HepG2 (cell line): ENCODE data around the gene SAPCD2. TPM values are rescaled to one million over a fixed set of nuclear protein-coding genes. Genes with fewer than 3 reads are reported as not detected.

ENCODE experiments used
- ATAC-seq: fragments of 200-7000 bp; cut with Tn5 transposase; 3 replicates; pipeline ENCODE4 v1.9.1; 2020; ENCODE audit warnings: mild to moderate bottlenecking, moderate library complexity
- BruUV-seq: library from RNA; stranded (reverse); fragments of 400-500 nt; replicated peaks from 2 replicates; lab custom pipeline; 2021; lab: Mats Ljungman, UMichigan
- CTCF ChIA-PET: fragments of 300-600 bp; formaldehyde crosslinking; extraction: SDS; loops from one replicate; lab custom pipeline; 2021; ENCODE audit warnings: low total read pairs, inconsistent platforms, low intra/inter-chr PET ratio; lab: Yijun Ruan, JAX
- POLR2A ChIA-PET: fragments of 350-600 bp; sonication (Branson Sonifier 250); formaldehyde crosslinking; loops from one replicate; lab custom pipeline; 2020; ENCODE audit warnings: antibody characterized with exemption, inconsistent platforms; lab: Yijun Ruan, JAX
- DNase-seq: peaks from one replicate; pipeline ENCODE4 v3.0.0-alpha.2; 2015; ENCODE audit warnings: low spot score
- FAIRE-seq: peaks from 3 replicates; lab custom pipeline; 2011; peaks lifted over from hg19 to GRCh38; lab: Jason Lieb, UNC
- H2AFZ ChIP-seq: one replicate; pipeline ENCODE4 v1.6.1; 2011; ENCODE audit warnings: low read length, inconsistent platforms
- H3K27ac ChIP-seq: fragments of 300-600 bp; 3 replicates; pipeline ENCODE4 v1.8.0; 2011; ENCODE audit warnings: mixed run types, mild to moderate bottlenecking, mixed read lengths, low read length, inconsistent platforms; ENCODE audit not compliant: insufficient read depth; ENCODE audit errors: extremely low read length
- H3K27me3 ChIP-seq, 2 experiments: fragments of 200-600 bp in 1 of 2; 2 replicates in 1 of 2; 3 replicates in 1 of 2; pipeline versions ENCODE4 v1.6.0 to v1.8.0; 2011; ENCODE audit warnings: low read length in 2 of 2, mild to moderate bottlenecking in 2 of 2, moderate library complexity in 2 of 2, inconsistent platforms in 1 of 2; ENCODE audit not compliant: insufficient read depth in 2 of 2, control insufficient read depth in 1 of 2
- H3K36me3 ChIP-seq, 2 experiments: fragments of 200-600 bp in 1 of 2; replicated peaks in 1 of 2; 2 replicates in 1 of 2; 3 replicates in 1 of 2; pipeline versions ENCODE4 v1.5.1 to v1.8.0; 2011; ENCODE audit warnings: low read length in 2 of 2, inconsistent platforms in 1 of 2; ENCODE audit not compliant: insufficient read depth in 2 of 2, control insufficient read depth in 1 of 2
- H3K4me1 ChIP-seq: 2 replicates; pipeline ENCODE4 v1.5.1; 2012; ENCODE audit warnings: low read length, inconsistent platforms; ENCODE audit not compliant: insufficient read depth
- H3K4me2 ChIP-seq: 2 replicates; pipeline ENCODE4 v1.6.0; 2011; ENCODE audit warnings: low read depth, low read length, inconsistent platforms
- H3K4me3 ChIP-seq, 3 experiments: fragments of 200-600 bp in 1 of 3; sonication (generic), shearing (Covaris generic) in 1 of 3; replicated peaks in 1 of 3; 2 replicates each; pipeline ENCODE4 v1.5.1; 2011 to 2016; ENCODE audit warnings: low read length in 3 of 3, inconsistent platforms in 2 of 3, low read depth in 2 of 3, mild to moderate bottlenecking in 2 of 3, control low read depth in 1 of 3, mixed read lengths in 1 of 3; ENCODE audit not compliant: insufficient read depth in 1 of 3
- H3K79me2 ChIP-seq: one replicate; pipeline ENCODE4 v1.6.1; 2011; ENCODE audit warnings: low read length, inconsistent platforms; ENCODE audit not compliant: insufficient read depth
- H3K9ac ChIP-seq: 2 replicates; pipeline ENCODE4 v1.6.0; 2011; ENCODE audit warnings: mild to moderate bottlenecking, low read depth, low read length, inconsistent platforms; ENCODE audit not compliant: insufficient read depth
- H3K9me3 ChIP-seq: 2 replicates; pipeline ENCODE4 v1.5.1; 2012; ENCODE audit warnings: mild to moderate bottlenecking, low read length
- H4K20me1 ChIP-seq: 2 replicates; pipeline ENCODE4 v1.6.0; 2011; ENCODE audit warnings: inconsistent platforms, mild to moderate bottlenecking, low read length, moderate library complexity; ENCODE audit not compliant: insufficient read depth
- HMGA1 ChIP-seq: sonication (generic); formaldehyde crosslinking; conservative IDR thresholded peaks from 2 replicates; pipeline ENCODE4 v1.4.0; 2020; ENCODE audit warnings: missing genetic modification reagents
- MED8 ChIP-seq: sonication (generic); formaldehyde crosslinking; IDR thresholded peaks from 2 replicates; pipeline ENCODE4 v1.8.1; 2023; ENCODE audit warnings: mild to moderate bottlenecking, missing genetic modification reagents; ENCODE audit not compliant: insufficient replicate concordance
- SETDB1 ChIP-seq: sonication (generic); formaldehyde crosslinking; IDR thresholded peaks from 2 replicates; pipeline ENCODE4 v1.5.1; 2020; ENCODE audit warnings: missing genetic modification reagents, mild to moderate bottlenecking, borderline replicate concordance
- ZNF879 ChIP-seq: sonication (generic); formaldehyde crosslinking; IDR thresholded peaks from 2 replicates; pipeline ENCODE4 v1.8.1; 2023; ENCODE audit warnings: missing genetic modification reagents
- WGBS: methylation state at CpG from one replicate; pipeline ENCODE4 v1.1.6; 2017; ENCODE audit warnings: low lambda C conversion rate; 5-methylcytosine and 5-hydroxymethylcytosine counted together
- in situ Hi-C: cut with HindIII; loops from 2 replicates; pipeline ENCODE4 v1.10.0; 2017; ENCODE audit warnings: low pct_unique_long_range_greater_than_20kb; ENCODE audit not compliant: extremely low pct_ligation_motif_present
- intact Hi-C: fragments of 100-400 bp; cut with micrococcal nuclease; formaldehyde crosslinking; loops from one replicate; pipeline ENCODE4 v1.10.0; 2022; ENCODE audit not compliant: unreplicated experiment
- polyA plus RNA-seq, 8 experiments: library from polyadenylated mRNA; depleted of rRNA in 3 of 8; stranded (reverse) in 7 of 8; unstranded in 1 of 8; fragments of >200 nt; fragmentation: Illumina TruSeq in 4 of 8; extraction: Trizol in 4 of 8; gene quantifications; 2 replicates each; pipeline versions ENCODE4 v1.2.1 to v1.2.3, GENCODE V29; 2011 to 2016; ENCODE audit warnings: low read depth in 4 of 8, missing spikeins in 1 of 8, mixed read lengths in 1 of 8; ENCODE audit not compliant: insufficient read depth in 1 of 8
- total RNA-seq, 5 experiments: library from RNA; depleted of rRNA; stranded (reverse); fragments of >200 nt; fragmentation: Illumina TruSeq; extraction: Trizol; gene quantifications; 2 replicates each; pipeline ENCODE4 v1.2.3, GENCODE V29; 2016; ENCODE audit warnings: low read depth in 1 of 5
- TF ChIP-seq, protein P1 (sequence below): sonication (generic); formaldehyde crosslinking; IDR thresholded peaks from 2 replicates; pipeline ENCODE4 v1.4.0; 2020; ENCODE audit warnings: missing genetic modification reagents
- TF ChIP-seq, protein P2 (sequence below): sonication (generic); formaldehyde crosslinking; IDR thresholded peaks from 2 replicates; pipeline ENCODE4 v1.4.0; 2020; ENCODE audit warnings: missing genetic modification reagents
- TF ChIP-seq, protein P3 (sequence below): sonication (generic); formaldehyde crosslinking; IDR thresholded peaks from 2 replicates; pipeline ENCODE4 v1.4.0; 2020; ENCODE audit warnings: mild to moderate bottlenecking, missing genetic modification reagents

Gene SAPCD2
- total and polyA plus RNA-seq, 2 of the 13 experiments (the other 11 are each of a cell fraction or from before 2014, with no cell fraction given): 21.9 to 42.8 TPM

DNA sequence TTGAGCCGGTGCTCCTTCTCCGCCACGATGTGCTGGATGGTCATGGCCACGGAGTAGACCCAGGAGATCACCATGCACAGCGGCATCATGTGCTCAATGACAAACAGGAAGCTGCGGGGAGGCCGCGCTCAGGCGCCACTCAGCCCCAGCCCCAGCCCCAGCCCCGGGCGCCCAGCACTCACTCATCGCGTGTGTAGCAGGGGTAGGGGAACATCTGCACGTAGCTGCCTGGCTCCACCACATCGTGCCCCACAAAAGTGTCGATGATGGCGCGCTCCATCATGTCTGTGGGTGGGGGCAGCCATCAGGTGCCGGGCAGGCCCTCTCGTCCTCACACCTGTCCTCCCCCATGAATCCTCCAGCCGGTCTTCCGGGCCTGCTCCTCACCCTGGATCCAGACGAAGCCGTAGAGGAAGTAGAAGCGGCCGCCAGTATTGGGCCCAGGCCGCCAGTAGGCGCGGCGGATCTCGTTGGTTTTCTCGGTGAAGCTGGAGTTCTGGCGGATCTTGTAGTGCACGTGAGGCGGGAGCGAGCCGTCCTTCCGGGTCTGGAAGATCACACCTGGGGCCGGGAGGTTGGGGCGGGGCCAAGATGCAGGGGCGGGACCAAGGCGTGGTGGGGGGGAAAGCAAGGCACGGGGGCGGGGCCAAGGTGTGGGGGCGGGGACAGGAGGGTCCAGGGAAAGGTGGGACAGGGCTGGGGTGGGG lies 52.4 kb downstream of the SAPCD2 start (continued):
- TF ChIP-seq, protein P1, sequence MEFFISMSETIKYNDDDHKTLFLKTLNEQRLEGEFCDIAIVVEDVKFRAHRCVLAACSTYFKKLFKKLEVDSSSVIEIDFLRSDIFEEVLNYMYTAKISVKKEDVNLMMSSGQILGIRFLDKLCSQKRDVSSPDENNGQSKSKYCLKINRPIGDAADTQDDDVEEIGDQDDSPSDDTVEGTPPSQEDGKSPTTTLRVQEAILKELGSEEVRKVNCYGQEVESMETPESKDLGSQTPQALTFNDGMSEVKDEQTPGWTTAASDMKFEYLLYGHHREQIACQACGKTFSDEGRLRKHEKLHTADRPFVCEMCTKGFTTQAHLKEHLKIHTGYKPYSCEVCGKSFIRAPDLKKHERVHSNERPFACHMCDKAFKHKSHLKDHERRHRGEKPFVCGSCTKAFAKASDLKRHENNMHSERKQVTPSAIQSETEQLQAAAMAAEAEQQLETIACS (CRISPR knock-in tag): no peak
- TF ChIP-seq HMGA1 (CRISPR knock-in tag) (no peak), SETDB1 (CRISPR knock-in tag) (no peak)

DNA sequence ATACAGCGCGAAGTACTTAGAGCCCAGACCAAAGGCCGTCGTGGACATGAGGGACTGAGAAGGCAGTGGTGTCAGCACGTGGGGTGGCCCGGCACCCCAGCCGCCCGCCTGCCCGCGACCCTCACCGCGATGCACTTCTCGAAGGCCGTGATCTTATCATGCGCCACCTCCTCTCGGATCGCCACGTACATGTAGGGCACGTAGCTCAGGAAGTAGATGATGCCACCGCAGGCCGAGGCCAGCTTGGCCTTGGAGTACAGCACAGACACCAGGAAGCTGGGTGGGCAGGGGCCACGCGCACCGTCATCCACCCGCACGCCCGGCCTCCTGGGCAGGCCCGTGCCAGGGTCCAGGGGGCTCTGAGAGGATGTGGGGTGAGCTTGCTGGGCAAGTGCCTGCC lies 53.3 kb downstream of the SAPCD2 start:
- Histone ChIP-seq H3K9me3 (no peaks in the 10 kb centered on the region), H3K36me3 (peaks cover 1 to 2% of the 10 kb centered on the region in 2 experiments; a peak in 1 of 5 replicates), H3K27me3 (no peaks in the 10 kb centered on the region), H2AFZ (no peak overlapping the region), H3K4me3 (no peak overlapping the region), H3K4me1 (peaks cover 8% of the 10 kb centered on the region), H3K27ac (no peak overlapping the region), H3K79me2 (no peaks in the 10 kb centered on the region), H3K4me2 (no peak overlapping the region), H4K20me1 (no peaks in the 10 kb centered on the region), H3K9ac (no peak overlapping the region)
- ChIA-PET CTCF (no interaction called here), POLR2A (no interaction called here)
- WGBS: 100% methylated on average over 15 of the region's 28 CpGs
- FAIRE-seq: no peak
- BruUV-seq: no TSS peak
- ATAC-seq: no peak
- in situ Hi-C loops (no loop called here), intact Hi-C loops (no loop called here)
- TF ChIP-seq, protein P2, sequence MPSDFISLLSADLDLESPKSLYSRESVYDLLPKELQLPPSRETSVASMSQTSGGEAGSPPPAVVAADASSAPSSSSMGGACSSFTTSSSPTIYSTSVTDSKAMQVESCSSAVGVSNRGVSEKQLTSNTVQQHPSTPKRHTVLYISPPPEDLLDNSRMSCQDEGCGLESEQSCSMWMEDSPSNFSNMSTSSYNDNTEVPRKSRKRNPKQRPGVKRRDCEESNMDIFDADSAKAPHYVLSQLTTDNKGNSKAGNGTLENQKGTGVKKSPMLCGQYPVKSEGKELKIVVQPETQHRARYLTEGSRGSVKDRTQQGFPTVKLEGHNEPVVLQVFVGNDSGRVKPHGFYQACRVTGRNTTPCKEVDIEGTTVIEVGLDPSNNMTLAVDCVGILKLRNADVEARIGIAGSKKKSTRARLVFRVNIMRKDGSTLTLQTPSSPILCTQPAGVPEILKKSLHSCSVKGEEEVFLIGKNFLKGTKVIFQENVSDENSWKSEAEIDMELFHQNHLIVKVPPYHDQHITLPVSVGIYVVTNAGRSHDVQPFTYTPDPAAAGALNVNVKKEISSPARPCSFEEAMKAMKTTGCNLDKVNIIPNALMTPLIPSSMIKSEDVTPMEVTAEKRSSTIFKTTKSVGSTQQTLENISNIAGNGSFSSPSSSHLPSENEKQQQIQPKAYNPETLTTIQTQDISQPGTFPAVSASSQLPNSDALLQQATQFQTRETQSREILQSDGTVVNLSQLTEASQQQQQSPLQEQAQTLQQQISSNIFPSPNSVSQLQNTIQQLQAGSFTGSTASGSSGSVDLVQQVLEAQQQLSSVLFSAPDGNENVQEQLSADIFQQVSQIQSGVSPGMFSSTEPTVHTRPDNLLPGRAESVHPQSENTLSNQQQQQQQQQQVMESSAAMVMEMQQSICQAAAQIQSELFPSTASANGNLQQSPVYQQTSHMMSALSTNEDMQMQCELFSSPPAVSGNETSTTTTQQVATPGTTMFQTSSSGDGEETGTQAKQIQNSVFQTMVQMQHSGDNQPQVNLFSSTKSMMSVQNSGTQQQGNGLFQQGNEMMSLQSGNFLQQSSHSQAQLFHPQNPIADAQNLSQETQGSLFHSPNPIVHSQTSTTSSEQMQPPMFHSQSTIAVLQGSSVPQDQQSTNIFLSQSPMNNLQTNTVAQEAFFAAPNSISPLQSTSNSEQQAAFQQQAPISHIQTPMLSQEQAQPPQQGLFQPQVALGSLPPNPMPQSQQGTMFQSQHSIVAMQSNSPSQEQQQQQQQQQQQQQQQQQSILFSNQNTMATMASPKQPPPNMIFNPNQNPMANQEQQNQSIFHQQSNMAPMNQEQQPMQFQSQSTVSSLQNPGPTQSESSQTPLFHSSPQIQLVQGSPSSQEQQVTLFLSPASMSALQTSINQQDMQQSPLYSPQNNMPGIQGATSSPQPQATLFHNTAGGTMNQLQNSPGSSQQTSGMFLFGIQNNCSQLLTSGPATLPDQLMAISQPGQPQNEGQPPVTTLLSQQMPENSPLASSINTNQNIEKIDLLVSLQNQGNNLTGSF: no peak
- TF ChIP-seq, protein P3, sequence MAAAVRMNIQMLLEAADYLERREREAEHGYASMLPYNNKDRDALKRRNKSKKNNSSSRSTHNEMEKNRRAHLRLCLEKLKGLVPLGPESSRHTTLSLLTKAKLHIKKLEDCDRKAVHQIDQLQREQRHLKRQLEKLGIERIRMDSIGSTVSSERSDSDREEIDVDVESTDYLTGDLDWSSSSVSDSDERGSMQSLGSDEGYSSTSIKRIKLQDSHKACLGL: no peak
- TF ChIP-seq MED8 (CRISPR knock-in tag) (no peak), ZNF879 (CRISPR knock-in tag) (no peak)
- TF ChIP-seq, all 625 proteins: peak for 0
- DNase-seq: no peak
